ENCODE results near the gene TMEM135.

- TF ChIP-seq, protein P1, sequence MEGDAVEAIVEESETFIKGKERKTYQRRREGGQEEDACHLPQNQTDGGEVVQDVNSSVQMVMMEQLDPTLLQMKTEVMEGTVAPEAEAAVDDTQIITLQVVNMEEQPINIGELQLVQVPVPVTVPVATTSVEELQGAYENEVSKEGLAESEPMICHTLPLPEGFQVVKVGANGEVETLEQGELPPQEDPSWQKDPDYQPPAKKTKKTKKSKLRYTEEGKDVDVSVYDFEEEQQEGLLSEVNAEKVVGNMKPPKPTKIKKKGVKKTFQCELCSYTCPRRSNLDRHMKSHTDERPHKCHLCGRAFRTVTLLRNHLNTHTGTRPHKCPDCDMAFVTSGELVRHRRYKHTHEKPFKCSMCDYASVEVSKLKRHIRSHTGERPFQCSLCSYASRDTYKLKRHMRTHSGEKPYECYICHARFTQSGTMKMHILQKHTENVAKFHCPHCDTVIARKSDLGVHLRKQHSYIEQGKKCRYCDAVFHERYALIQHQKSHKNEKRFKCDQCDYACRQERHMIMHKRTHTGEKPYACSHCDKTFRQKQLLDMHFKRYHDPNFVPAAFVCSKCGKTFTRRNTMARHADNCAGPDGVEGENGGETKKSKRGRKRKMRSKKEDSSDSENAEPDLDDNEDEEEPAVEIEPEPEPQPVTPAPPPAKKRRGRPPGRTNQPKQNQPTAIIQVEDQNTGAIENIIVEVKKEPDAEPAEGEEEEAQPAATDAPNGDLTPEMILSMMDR (IDR thresholded peaks at IDR 0.05) = no peak
- no peak for TF ChIP-seq POLR2AphosphoS5 (IDR thresholded peaks at IDR 0.05; ENCODE audit: low read depth, low read length)
These were observed 329.1 kb downstream of the TMEM135 start for GRCh38 chr11:87366763-87367405.
